Bronchial epithelial cell (primary cell): ENCODE data around the gene C12orf50. TPM values are rescaled to one million over a fixed set of nuclear protein-coding genes. Genes with fewer than 3 reads are reported as not detected.

ENCODE experiments used
- total RNA-seq: library from RNA; depleted of rRNA; stranded (reverse); fragments of >200 nt; gene quantifications from 2 replicates; pipeline ENCODE4 v1.2.1, GENCODE V29; 2014

The C12orf50 gene
- total RNA-seq, 1 donor from 2014 or later = not detected

Other genes with a start within 250 kb of the C12orf50 start
- gene CEP290, start 112.7 kb upstream of the C12orf50 start, total RNA-seq = 3.8 and 6.6 TPM in 2 replicates
- gene TMTC3, start 112.9 kb upstream of the C12orf50 start, total RNA-seq = 27.8 and 44.2 TPM in 2 replicates